SU-DHL-6 (cell line): ENCODE measurements around the gene ADAM19.
A peak's percentile ranks its signal among the peaks of the same experiment; 100 is the strongest.

Experiments
- H2AFZ ChIP-seq: fragments of 200-600 bp; sonication (generic); 2 replicates; pipeline ENCODE4 v1.6.1; 2014; ENCODE audit warnings: low read depth, mild to moderate bottlenecking, moderate library complexity, mixed read lengths, antibody characterized with exemption, low read length; ENCODE audit not compliant: severe bottlenecking
- H3F3A ChIP-seq: fragments of 200-600 bp; shearing (Covaris generic); 2 replicates; pipeline ENCODE4 v1.6.0; 2016; ENCODE audit warnings: antibody characterized with exemption, mild to moderate bottlenecking; ENCODE audit not compliant: insufficient read depth
- H3K27ac ChIP-seq: fragments of 200-600 bp; sonication (generic); 2 replicates; pipeline ENCODE4 v1.5.1; 2016; ENCODE audit warnings: low read depth, mild to moderate bottlenecking, low read length, moderate library complexity, mixed read lengths
- H3K27me3 ChIP-seq: fragments of 200-600 bp; sonication (generic), shearing (Covaris generic); 2 replicates; pipeline ENCODE4 v1.6.0; 2014; ENCODE audit warnings: mild to moderate bottlenecking, low read length
- H3K36me3 ChIP-seq: fragments of 200-600 bp; sonication (generic); 2 replicates; pipeline ENCODE4 v1.6.1; 2014; ENCODE audit warnings: mild to moderate bottlenecking, low read length, mixed read lengths
- H3K4me2 ChIP-seq: fragments of 300-600, 200-600 bp; shearing (Covaris generic), sonication (generic); 2 replicates; pipeline ENCODE4 v1.6.0; 2014; ENCODE audit warnings: low read length, low read depth, mild to moderate bottlenecking; ENCODE audit not compliant: poor library complexity, severe bottlenecking
- H3K4me3 ChIP-seq: fragments of 200-600 bp; sonication (generic); 2 replicates; pipeline ENCODE4 v1.5.1; 2014; ENCODE audit warnings: antibody characterized with exemption, low read length, mild to moderate bottlenecking, mixed read lengths; ENCODE audit not compliant: insufficient read depth, poor library complexity, severe bottlenecking
- H3K79me2 ChIP-seq: fragments of 200-600 bp; sonication (generic); 2 replicates; pipeline ENCODE4 v1.6.1; 2014; ENCODE audit warnings: mild to moderate bottlenecking, low read length, moderate library complexity; ENCODE audit not compliant: insufficient read depth
- H3K9ac ChIP-seq: fragments of 200-600 bp; sonication (generic); 2 replicates; pipeline ENCODE4 v1.7.0; 2014; ENCODE audit warnings: mild to moderate bottlenecking, low read length
- H3K9me2 ChIP-seq: fragments of 200-600 bp; sonication (generic); replicated peaks from 2 replicates; pipeline ENCODE4 v1.6.1; 2014; ENCODE audit warnings: low read length; ENCODE audit not compliant: insufficient read depth
- H3K9me3 ChIP-seq: fragments of 200-600 bp; sonication (generic); 2 replicates; pipeline ENCODE4 v1.6.1; 2014; ENCODE audit warnings: low read length, mixed read lengths; ENCODE audit not compliant: insufficient read depth
- H4K20me1 ChIP-seq: fragments of 200-600 bp; sonication (generic); 2 replicates; pipeline ENCODE4 v1.6.1; 2014; ENCODE audit warnings: low read depth, mild to moderate bottlenecking, antibody characterized with exemption, low read length, moderate library complexity, mixed read lengths
- CTCF ChIP-seq: fragments of 200-600 bp; sonication (generic); IDR thresholded peaks from one replicate; pipeline ENCODE4 v1.5.1; 2017; ENCODE audit warnings: antibody characterized with exemption, mild to moderate bottlenecking, low read length, moderate library complexity; ENCODE audit not compliant: insufficient read depth, poor library complexity, severe bottlenecking
- EZH2phosphoT487 ChIP-seq: fragments of 200-600 bp; sonication (generic), shearing (Covaris generic); conservative IDR thresholded peaks from 2 replicates; pipeline ENCODE4 v1.6.1; 2018; ENCODE audit warnings: mild to moderate bottlenecking, antibody characterized with exemption, low read length, moderate library complexity, mixed read lengths

ADAM19 gene

GRCh38 chr5:157506981-157507780 lies 68.4 kb downstream of the ADAM19 start:
- peaks cover 64% of the 10 kb centered on the region for H3F3A ChIP-seq
- H3K9me2 ChIP-seq: no peaks in the 10 kb centered on the region
- H3K27ac ChIP-seq: peak overlapping the region; percentile 96
- H3K9ac ChIP-seq: no peak overlapping the region
- H3K9me3 ChIP-seq: no peaks in the 10 kb centered on the region
- H3K27me3 ChIP-seq: no peaks in the 10 kb centered on the region
- no peaks in the 10 kb centered on the region for H4K20me1 ChIP-seq
- H3K4me3 ChIP-seq: no peak overlapping the region
- no peak overlapping the region for H2AFZ ChIP-seq
- H3K4me2 ChIP-seq: no peak overlapping the region
- H3K79me2 ChIP-seq: no peaks in the 10 kb centered on the region
- no peak for TF ChIP-seq EZH2phosphoT487
- no peak for TF ChIP-seq CTCF
- H3K36me3 ChIP-seq: peaks cover 13% of the 10 kb centered on the region

- Histone ChIP-seq H3F3A (peaks cover 71% of the 10 kb centered on the region), H3K27me3 (no peaks in the 10 kb centered on the region), H3K9me3 (no peaks in the 10 kb centered on the region), H3K36me3 (peaks cover 16% of the 10 kb centered on the region), H3K27ac (peak overlapping the region; percentile 96), H4K20me1 (no peaks in the 10 kb centered on the region), H3K79me2 (no peaks in the 10 kb centered on the region), H3K9me2 (no peaks in the 10 kb centered on the region), H3K4me2 (peak overlapping the region; percentile 14), H3K4me3 (no peak overlapping the region), H2AFZ (no peak overlapping the region), H3K9ac (0 out of 2 replicates have a peak overlapping the region, but pooled peaks have one; percentile 10)
- TF ChIP-seq CTCF: no peak
- TF ChIP-seq EZH2phosphoT487: no peak
Observed at GRCh38 chr5:157506066-157506590, 69.4 kb downstream of the ADAM19 start.

- peak overlapping the region; percentile 96 for H3K27ac ChIP-seq
- no peak overlapping the region for H3K4me3 ChIP-seq
- H4K20me1 ChIP-seq: no peaks in the 10 kb centered on the region
- peak overlapping the region; percentile 15 for H3K4me2 ChIP-seq
- H2AFZ ChIP-seq: no peak overlapping the region
- no peaks in the 10 kb centered on the region for H3K79me2 ChIP-seq
- H3K9me2 ChIP-seq: no peaks in the 10 kb centered on the region
- H3K9me3 ChIP-seq: no peaks in the 10 kb centered on the region
- no peaks in the 10 kb centered on the region for H3K27me3 ChIP-seq
- H3K36me3 ChIP-seq: peaks cover 19% of the 10 kb centered on the region
- peak overlapping the region; percentile 10; the same call in 1 of the 2 replicates for H3K9ac ChIP-seq
- peaks cover 73% of the 10 kb centered on the region for H3F3A ChIP-seq
- TF ChIP-seq CTCF (no peak), EZH2phosphoT487 (no peak)
Observed at GRCh38 chr5:157505496-157505895, 70.1 kb downstream of the ADAM19 start.
